K562 (cell line): Measurements from ENCODE around the gene ZSWIM6. TPM values are rescaled to one million over a fixed set of nuclear protein-coding genes. Genes with fewer than 3 reads are reported as not detected.

Experiments
- FIP1L1 ChIP-seq: fragments of 200-400 bp; formaldehyde crosslinking; IDR thresholded peaks from 2 replicates; pipeline ENCODE4 v1.6.1; 2018; ENCODE audit warnings: mild to moderate bottlenecking, low read depth, low read length; ENCODE audit not compliant: poor library complexity, severe bottlenecking
- FOXK1 ChIP-seq: sonication (generic); formaldehyde crosslinking; IDR thresholded peaks from 2 replicates; pipeline ENCODE4 v1.8.0; 2022; ENCODE audit warnings: missing genetic modification reagents, mild to moderate bottlenecking, borderline replicate concordance
- PRPF4 ChIP-seq: fragments of 200-400 bp; formaldehyde crosslinking; IDR thresholded peaks from one replicate; pipeline ENCODE4 v1.6.1; 2017; ENCODE audit warnings: low read length, low read depth, mild to moderate bottlenecking; ENCODE audit not compliant: insufficient read depth, poor library complexity, severe bottlenecking
- ZNF318 ChIP-seq, 2 experiments: fragments of 450-650 bp; IDR thresholded peaks; 2 replicates each; pipeline ENCODE4 v1.6.1; 2016; ENCODE audit warnings: mild to moderate bottlenecking in 2 of 2, borderline replicate concordance in 1 of 2, low read depth in 1 of 2, moderate library complexity in 1 of 2
- polyA plus RNA-seq, 8 experiments: library from polyadenylated mRNA; depleted of rRNA in 4 of 8; stranded (reverse) in 5 of 8; unstranded in 3 of 8; fragments of >200 nt; fragmentation: Nextera tagmentation in 2 of 8; fragmentation: Illumina TruSeq in 1 of 8; extraction: Ambion mirVana in 2 of 8; extraction: Trizol in 1 of 8; gene quantifications; 2 replicates each; pipeline versions ENCODE4 v1.2.1 to v1.2.3, GENCODE V29; 2011 to 2014; ENCODE audit warnings: inconsistent platforms in 1 of 8, missing spikeins in 1 of 8
- total RNA-seq, 7 experiments: library from RNA; depleted of rRNA in 6 of 7; stranded (reverse); fragments of >200 nt in 6 of 7; fragmentation: Illumina TruSeq in 2 of 7; extraction: Trizol in 2 of 7; gene quantifications; 2 replicates each; pipeline versions ENCODE4 v1.2.1 to v1.2.3, GENCODE V29; 2011 to 2021; ENCODE audit warnings: low replicate concordance in 1 of 7
- TF ChIP-seq, protein P1 (sequence below): sonication (generic); formaldehyde crosslinking; IDR thresholded peaks from 2 replicates; pipeline ENCODE4 v1.8.0; 2022; ENCODE audit warnings: mild to moderate bottlenecking, missing genetic modification reagents, borderline replicate concordance

Gene ZSWIM6
- total and polyA plus RNA-seq, 9 of the 15 experiments (the other 6 are each of a cell fraction or from before 2014, with no cell fraction given), result 0.81 to 3.2 (median 2.0) TPM

GRCh38 chr5:61321669-61322068 is 10.4 kb upstream of the ZSWIM6 start (continued):
- no peak for TF ChIP-seq ZNF318 (IDR thresholded peaks at IDR 0.05; ENCODE audit: borderline replicate concordance in 1 of 2, low read depth in 1 of 2)
- no peak for TF ChIP-seq PRPF4
- TF ChIP-seq, protein P1, sequence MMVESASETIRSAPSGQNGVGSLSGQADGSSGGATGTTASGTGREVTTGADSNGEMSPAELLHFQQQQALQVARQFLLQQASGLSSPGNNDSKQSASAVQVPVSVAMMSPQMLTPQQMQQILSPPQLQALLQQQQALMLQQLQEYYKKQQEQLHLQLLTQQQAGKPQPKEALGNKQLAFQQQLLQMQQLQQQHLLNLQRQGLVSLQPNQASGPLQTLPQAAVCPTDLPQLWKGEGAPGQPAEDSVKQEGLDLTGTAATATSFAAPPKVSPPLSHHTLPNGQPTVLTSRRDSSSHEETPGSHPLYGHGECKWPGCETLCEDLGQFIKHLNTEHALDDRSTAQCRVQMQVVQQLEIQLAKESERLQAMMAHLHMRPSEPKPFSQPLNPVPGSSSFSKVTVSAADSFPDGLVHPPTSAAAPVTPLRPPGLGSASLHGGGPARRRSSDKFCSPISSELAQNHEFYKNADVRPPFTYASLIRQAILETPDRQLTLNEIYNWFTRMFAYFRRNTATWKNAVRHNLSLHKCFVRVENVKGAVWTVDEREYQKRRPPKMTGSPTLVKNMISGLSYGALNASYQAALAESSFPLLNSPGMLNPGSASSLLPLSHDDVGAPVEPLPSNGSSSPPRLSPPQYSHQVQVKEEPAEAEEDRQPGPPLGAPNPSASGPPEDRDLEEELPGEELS, result no peak
- TF ChIP-seq FIP1L1, result no peak
- no peak for TF ChIP-seq FOXK1 (CRISPR knock-in tag)
